Renal pelvis (tissue), 4 donors: ENCODE measurements around the gene ATG4B. TPM values are rescaled to one million over a fixed set of nuclear protein-coding genes. Genes with fewer than 3 reads are reported as not detected.

Experiments
- DNase-seq: peaks from one replicate; pipeline ENCODE4 v3.0.0-alpha.2; 2013
- polyA plus RNA-seq, 3 donors: library from polyadenylated mRNA; unstranded; fragments of 120-200 nt; gene quantifications; one replicate each; pipeline ENCODE4 v1.2.1, GENCODE V29; 2013; ENCODE audit not compliant: insufficient read length in 3 of 3

The ATG4B gene
- polyA plus RNA-seq, 3 donors = 83.8 to 106 (median 103) TPM

GRCh38 chr2:241609859-241610793 lies 27.4 kb upstream of the ATG4B start:
- DNase-seq = peak; percentile 80

- DNase-seq = no peak
Measured at GRCh38 chr2:241611062-241611461, 26.4 kb upstream of the ATG4B start.

GRCh38 chr2:241612156-241613016 lies 25.1 kb upstream of the ATG4B start:
- peak; percentile 46 for DNase-seq

- DNase-seq = peak; percentile 62
Measured at GRCh38 chr2:241613017-241613780, 24.3 kb upstream of the ATG4B start.

GRCh38 chr2:241615041-241615440 lies 22.5 kb upstream of the ATG4B start:
- no peak for DNase-seq

- DNase-seq = no peak
Measured at GRCh38 chr2:241615522-241616052, 21.9 kb upstream of the ATG4B start.

- DNase-seq = no peak
Measured at GRCh38 chr2:241616168-241617125, 21.0 kb upstream of the ATG4B start.

- DNase-seq = no peak
Measured at GRCh38 chr2:241617431-241618154, 19.9 kb upstream of the ATG4B start.

- no peak for DNase-seq
Measured at GRCh38 chr2:241618296-241618805, 19.1 kb upstream of the ATG4B start.

GRCh38 chr2:241618829-241619228 lies 18.7 kb upstream of the ATG4B start:
- no peak for DNase-seq

GRCh38 chr2:241619597-241620418 lies 17.7 kb upstream of the ATG4B start:
- DNase-seq = no peak

GRCh38 chr2:241620419-241620769 lies 17.1 kb upstream of the ATG4B start:
- DNase-seq = no peak

- no peak for DNase-seq
Measured at GRCh38 chr2:241627675-241628074, 9.8 kb upstream of the ATG4B start.

GRCh38 chr2:241629762-241630435 lies 7.6 kb upstream of the ATG4B start:
- DNase-seq = no peak

- DNase-seq = no peak
Measured at GRCh38 chr2:241632478-241633325, 4.8 kb upstream of the ATG4B start.

- DNase-seq = no peak
Measured at GRCh38 chr2:241633561-241633960, 3.9 kb upstream of the ATG4B start.

- DNase-seq = no peak
Measured at GRCh38 chr2:241635756-241636155, 1.7 kb upstream of the ATG4B start.
